Stomach (tissue), 9 donors: ENCODE results near the gene AATF. TPM values are rescaled to one million over a fixed set of nuclear protein-coding genes. Genes with fewer than 3 reads are reported as not detected.

ENCODE experiments used
- DNase-seq, 2 donors: peaks; one replicate each; pipeline versions ENCODE4 v3.0.0 to v3.0.0-alpha.2; 2013 to 2019
- H3K27ac ChIP-seq, 5 donors: fragments of 200-600 bp in 4 of 5; sonication (generic) in 4 of 5; one replicate each; pipeline ENCODE4 v1.5.1; 2013 to 2019; ENCODE audit warnings: mild to moderate bottlenecking in 1 of 5, moderate library complexity in 1 of 5
- H3K27me3 ChIP-seq, 3 donors: fragments of 200-600 bp; sonication (generic); one replicate each; pipeline ENCODE4 v1.5.1; 2017 to 2019; ENCODE audit warnings: mixed run types in 1 of 3
- H3K36me3 ChIP-seq, 4 donors: fragments of 200-600 bp; sonication (generic); 1 replicate in 3 of 4; 2 replicates in 1 of 4; pipeline ENCODE4 v1.5.1; 2016 to 2019
- H3K4me1 ChIP-seq, 4 donors: fragments of 200-600 bp; sonication (generic); one replicate each; pipeline ENCODE4 v1.5.1; 2016 to 2019
- H3K4me3 ChIP-seq, 4 donors: fragments of 200-600 bp; sonication (generic) in 3 of 4; one replicate each; pipeline ENCODE4 v1.5.1; 2016 to 2019; ENCODE audit warnings: mild to moderate bottlenecking in 1 of 4
- H3K9me3 ChIP-seq, 4 donors: fragments of 200-600 bp; sonication (generic); one replicate each; pipeline ENCODE4 v1.5.1; 2016 to 2019
- EP300 ChIP-seq: sonication (generic); formaldehyde crosslinking; IDR thresholded peaks from one replicate; pipeline ENCODE4 v1.6.1; 2017; ENCODE audit warnings: antibody characterized with exemption
- POLR2A ChIP-seq, 4 donors: fragments of 450-650 bp; IDR thresholded peaks; one replicate each; pipeline ENCODE4 v1.6.1; 2016; ENCODE audit warnings: antibody characterized with exemption in 4 of 4, control low read depth in 2 of 4, mild to moderate bottlenecking in 1 of 4, moderate library complexity in 1 of 4
- POLR2AphosphoS5 ChIP-seq, 3 donors: sonication (generic); formaldehyde crosslinking; IDR thresholded peaks; one replicate each; pipeline ENCODE4 v1.6.1; 2016; ENCODE audit warnings: antibody characterized with exemption in 3 of 3
- whole genome bisulfite sequencing, 5 donors: extraction: QIAGEN DNeasy Blood & Tissue Kit in 3 of 5; methylation state at CpG; one replicate each; pipeline versions ENCODE4 v1.1.5 to v1.1.7; 2013 to 2018; 5-methylcytosine and 5-hydroxymethylcytosine counted together
- intact Hi-C: fragments of 100-400 bp; cut with DNase I; formaldehyde crosslinking; loops from one replicate; pipeline ENCODE4 v1.15.1; 2023; ENCODE audit warnings: low total_unique reads
- polyA plus RNA-seq, 3 donors: library from polyadenylated mRNA; stranded (reverse); fragments of 200-250 nt; gene quantifications; one replicate each; pipeline ENCODE4 v1.2.3, GENCODE V29; 2013
- total RNA-seq, 5 donors: library from RNA; depleted of rRNA; stranded (reverse); fragments of >200 nt; gene quantifications; one replicate each; pipeline versions ENCODE4 v1.1.0 to v1.2.3, GENCODE V29; 2014 to 2016
- TF ChIP-seq, protein P1 (sequence below), 7 experiments: fragments of 450-650 bp in 4 of 7; fragments of 200-600 bp in 3 of 7; sonication (generic) in 3 of 7; IDR thresholded peaks; one replicate each; pipeline ENCODE4 v1.5.1; 2016 to 2019; ENCODE audit warnings: antibody characterized with exemption in 7 of 7, control low read depth in 2 of 7, mild to moderate bottlenecking in 1 of 7
- donor health status: healthy with polysubstance abuse.
- donor health status: Bipolar disorder and iron deficiency.
- donor health status: healthy.

Gene AATF
- total and polyA plus RNA-seq, 8 donors: 5.3 to 52.7 (median 24.7) TPM

DNA sequence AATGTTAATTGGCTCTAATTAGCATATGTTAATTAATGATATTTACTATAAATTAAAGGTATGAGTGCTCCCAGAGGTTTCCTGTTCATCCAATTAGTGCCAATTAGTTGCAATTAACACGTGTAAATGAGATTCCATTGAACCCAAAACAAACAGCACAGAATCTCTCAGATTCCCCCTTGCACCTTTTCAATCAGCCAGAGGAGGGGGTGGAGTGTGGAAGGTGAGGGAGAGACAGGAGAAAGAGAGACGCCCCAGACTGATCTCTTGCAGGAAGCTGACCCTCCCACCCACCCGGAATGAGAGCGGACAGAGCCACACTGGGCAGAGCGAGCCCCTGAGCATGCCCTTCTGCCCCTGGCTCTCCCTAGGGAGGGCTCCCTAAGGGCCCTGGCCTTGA is 35.6 kb upstream of the AATF start:
- Histone ChIP-seq H3K36me3 (no peaks in the 10 kb centered on the region), H3K4me1 (no peaks in the 10 kb centered on the region), H3K9me3 (no peaks in the 10 kb centered on the region), H3K4me3 (no peak overlapping the region), H3K27ac (no peak overlapping the region), H3K27me3 (peaks cover 0 to 68% (median 12%) of the 10 kb centered on the region in 3 donors)
- 26 to 35% (median 32%) methylated on average over 5 of the region's 5 CpGs for WGBS, 5 donors
- intact Hi-C loops: no loop called here
- no peak for DNase-seq
- TF ChIP-seq POLR2A (IDR thresholded peaks at IDR 0.05) (no peak), EP300 (no peak), POLR2AphosphoS5 (IDR thresholded peaks at IDR 0.05) (no peak)
- TF ChIP-seq, protein P1, sequence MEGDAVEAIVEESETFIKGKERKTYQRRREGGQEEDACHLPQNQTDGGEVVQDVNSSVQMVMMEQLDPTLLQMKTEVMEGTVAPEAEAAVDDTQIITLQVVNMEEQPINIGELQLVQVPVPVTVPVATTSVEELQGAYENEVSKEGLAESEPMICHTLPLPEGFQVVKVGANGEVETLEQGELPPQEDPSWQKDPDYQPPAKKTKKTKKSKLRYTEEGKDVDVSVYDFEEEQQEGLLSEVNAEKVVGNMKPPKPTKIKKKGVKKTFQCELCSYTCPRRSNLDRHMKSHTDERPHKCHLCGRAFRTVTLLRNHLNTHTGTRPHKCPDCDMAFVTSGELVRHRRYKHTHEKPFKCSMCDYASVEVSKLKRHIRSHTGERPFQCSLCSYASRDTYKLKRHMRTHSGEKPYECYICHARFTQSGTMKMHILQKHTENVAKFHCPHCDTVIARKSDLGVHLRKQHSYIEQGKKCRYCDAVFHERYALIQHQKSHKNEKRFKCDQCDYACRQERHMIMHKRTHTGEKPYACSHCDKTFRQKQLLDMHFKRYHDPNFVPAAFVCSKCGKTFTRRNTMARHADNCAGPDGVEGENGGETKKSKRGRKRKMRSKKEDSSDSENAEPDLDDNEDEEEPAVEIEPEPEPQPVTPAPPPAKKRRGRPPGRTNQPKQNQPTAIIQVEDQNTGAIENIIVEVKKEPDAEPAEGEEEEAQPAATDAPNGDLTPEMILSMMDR (IDR thresholded peaks at IDR 0.05): no peak

DNA sequence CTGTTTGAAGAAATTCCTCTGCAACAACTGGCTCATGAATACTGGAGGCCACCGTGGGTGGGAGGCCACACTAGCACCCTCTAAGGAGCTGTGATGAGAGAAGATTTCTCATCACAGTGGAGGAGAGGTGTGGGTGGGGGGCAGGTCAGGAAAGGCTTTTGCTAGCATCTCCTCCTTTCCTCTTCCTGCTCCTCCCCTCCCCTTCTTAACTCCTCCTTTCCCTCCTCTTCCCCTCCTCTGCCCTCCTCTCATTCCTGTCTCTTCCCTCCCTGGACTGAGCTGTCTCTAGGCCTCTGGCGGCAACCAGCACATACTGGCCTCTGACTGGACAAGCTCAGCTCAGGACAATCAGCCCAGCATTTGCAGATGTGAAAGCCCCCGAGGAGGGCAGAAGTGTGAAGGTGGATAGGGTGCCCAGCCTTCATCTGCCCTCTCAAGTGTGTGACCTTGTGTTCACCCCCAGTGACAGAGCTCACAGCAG is 30.5 kb upstream of the AATF start:
- TF ChIP-seq, protein P1 (IDR thresholded peaks at IDR 0.05): no peak
- no peak for TF ChIP-seq EP300
- TF ChIP-seq POLR2AphosphoS5 (IDR thresholded peaks at IDR 0.05): no peak
- TF ChIP-seq POLR2A (IDR thresholded peaks at IDR 0.05): no peak
- Histone ChIP-seq H3K27ac (no peak overlapping the region), H3K27me3 (peaks cover 0 to 69% (median 21%) of the 10 kb centered on the region in 3 donors), H3K4me3 (no peak overlapping the region), H3K4me1 (peaks cover 0 to 4% (median under 1%) of the 10 kb centered on the region in 4 donors), H3K36me3 (no peaks in the 10 kb centered on the region), H3K9me3 (no peaks in the 10 kb centered on the region)
- DNase-seq: no peak
- intact Hi-C loops: no loop called here
- WGBS, 5 donors: 31 to 47% (median 43%) methylated on average over 3 of the region's 3 CpGs

DNA sequence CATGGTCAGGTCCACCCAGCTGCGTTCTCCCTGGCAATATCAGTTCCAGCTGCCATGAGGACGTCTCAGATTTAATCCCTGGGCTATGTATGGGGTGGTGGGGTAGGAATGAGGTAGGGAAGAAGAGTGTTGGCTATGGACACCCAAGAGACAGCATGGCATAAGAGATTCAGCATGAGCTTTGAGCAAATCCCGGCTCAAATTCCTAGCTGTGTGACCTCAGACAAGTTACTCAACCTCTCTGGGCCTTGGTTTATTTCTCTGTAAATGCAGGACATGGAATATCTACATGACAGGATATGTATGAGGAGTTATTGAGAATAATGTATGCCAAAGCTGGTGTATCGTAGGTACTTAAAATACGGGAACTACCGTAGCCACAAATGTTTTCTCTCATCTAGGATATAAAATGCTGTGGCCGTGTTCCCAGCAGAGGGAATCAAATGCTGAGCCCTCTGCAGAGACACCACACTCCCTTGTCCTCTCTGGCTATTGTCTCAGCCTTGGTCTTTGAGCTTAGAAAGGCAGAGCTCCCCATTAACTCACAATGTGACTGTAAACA is 29.3 kb upstream of the AATF start:
- no peaks in the 10 kb centered on the region for H3K9me3 ChIP-seq
- intact Hi-C loops: no loop called here
- WGBS, 5 donors: 81 to 86% (median 84%) methylated on average over 7 of the region's 7 CpGs

DNA sequence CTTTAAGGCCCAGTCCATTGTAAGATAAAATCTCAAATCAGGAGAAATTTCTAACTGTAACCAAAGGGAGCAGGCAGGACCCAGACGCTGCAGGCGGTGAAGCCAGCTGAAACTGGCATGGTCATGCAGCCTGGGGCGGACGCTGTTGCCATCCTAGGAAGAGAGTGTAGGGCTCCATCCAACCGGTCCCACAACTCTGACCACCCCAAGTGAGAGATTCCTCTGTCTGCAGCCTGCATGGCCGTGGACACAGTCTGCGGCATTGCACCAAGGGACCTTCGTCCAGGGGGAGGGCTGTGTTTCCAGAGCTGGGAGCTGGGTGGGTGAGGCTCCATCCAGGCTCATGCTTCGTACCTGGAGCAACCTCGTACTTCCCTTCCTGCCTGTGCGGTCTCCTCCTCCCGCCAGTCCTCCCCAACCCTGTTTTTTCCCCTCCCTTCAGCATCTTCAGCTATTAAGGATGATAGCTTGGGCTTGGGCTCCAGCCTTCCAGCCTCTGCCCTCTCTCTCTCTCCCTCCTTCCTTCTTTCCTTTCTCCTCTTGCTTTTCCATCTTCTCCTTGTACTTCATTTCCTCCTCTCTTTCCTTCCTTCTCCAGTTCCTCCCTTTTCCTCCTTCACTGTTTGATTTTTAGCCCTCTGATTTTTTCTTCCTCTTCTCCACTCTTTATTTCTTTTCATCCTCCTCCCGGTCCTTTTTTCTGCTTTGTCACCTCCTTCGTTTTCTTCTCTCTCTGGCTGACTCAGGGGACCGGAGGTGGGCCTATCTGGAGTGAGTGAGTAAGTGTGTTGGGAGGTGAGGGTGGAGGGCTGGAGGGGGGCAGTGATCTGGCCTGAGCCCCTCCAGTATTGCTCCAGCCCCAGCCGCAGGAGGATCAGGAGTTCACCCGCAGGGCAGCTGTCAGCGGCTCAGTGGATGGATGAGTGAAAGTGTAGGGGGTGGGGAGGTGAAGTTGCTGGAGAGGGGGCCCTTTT is 28.4 kb upstream of the AATF start:
- Histone ChIP-seq H3K27ac (no peak overlapping the region), H3K4me1 (peaks cover 0 to 12% (median 3%) of the 10 kb centered on the region in 4 donors), H3K36me3 (no peaks in the 10 kb centered on the region), H3K9me3 (no peaks in the 10 kb centered on the region), H3K4me3 (no peak overlapping the region), H3K27me3 (peaks cover 0 to 74% (median 21%) of the 10 kb centered on the region in 3 donors)
- intact Hi-C loops: no loop called here
- no peak for TF ChIP-seq EP300
- no peak for TF ChIP-seq POLR2AphosphoS5 (IDR thresholded peaks at IDR 0.05)
- no peak for DNase-seq
- WGBS, 5 donors: 36 to 55% (median 48%) methylated on average over 13 to 18 of the region's 18 CpGs

More for the DNA sequence above, 29.3 kb upstream of the AATF start:
- no peaks in the 10 kb centered on the region for H3K36me3 ChIP-seq
- DNase-seq: no peak
- peaks cover 0 to 12% (median 3%) of the 10 kb centered on the region in 4 donors for H3K4me1 ChIP-seq
- peaks cover 0 to 72% (median 21%) of the 10 kb centered on the region in 3 donors for H3K27me3 ChIP-seq
- TF ChIP-seq, protein P1 (IDR thresholded peaks at IDR 0.05): no peak
- TF ChIP-seq POLR2A (IDR thresholded peaks at IDR 0.05): no peak
- TF ChIP-seq EP300: no peak
- no peak for TF ChIP-seq POLR2AphosphoS5 (IDR thresholded peaks at IDR 0.05)
- H3K27ac ChIP-seq: no peak overlapping the region
- no peak overlapping the region for H3K4me3 ChIP-seq
